Retinal pigment epithelial cell (primary cell): ENCODE results near the gene DNAJC28.
"Not testable (repeated sequence)": the region's sequence is repeated elsewhere in the genome, so short reads cannot be mapped to it uniquely, and the experiment has no call there.

Experiments used
- DNase-seq: peaks from one replicate; pipeline ENCODE4 v3.0.0-alpha.2; 2010; ENCODE audit warnings: low read depth
- H3K4me3 ChIP-seq: 2 replicates; pipeline ENCODE4 v1.5.1; 2011; ENCODE audit warnings: mild to moderate bottlenecking, low read length, control low read depth, moderate library complexity
- CTCF ChIP-seq: conservative IDR thresholded peaks from 2 replicates; pipeline ENCODE4 v1.5.1; 2011; ENCODE audit warnings: low read depth, low read length, control low read depth, inconsistent platforms

DNAJC28 gene

GRCh38 chr21:33452362-33452761, 39.2 kb downstream of the DNAJC28 start:
- H3K4me3 ChIP-seq = no peak overlapping the region
- no peak for TF ChIP-seq CTCF
- no peak for DNase-seq

GRCh38 chr21:33451634-33452071, 39.9 kb downstream of the DNAJC28 start:
- no peak overlapping the region for H3K4me3 ChIP-seq
- no peak for TF ChIP-seq CTCF
- no peak for DNase-seq

- TF ChIP-seq CTCF = no peak
- H3K4me3 ChIP-seq = no peak overlapping the region
- DNase-seq = no peak
Observed at GRCh38 chr21:33449616-33450015, 41.9 kb downstream of the DNAJC28 start.

GRCh38 chr21:33446620-33447019, 44.9 kb downstream of the DNAJC28 start:
- not testable (repeated sequence) for DNase-seq, H3K4me3 ChIP-seq

- no peak for DNase-seq
- TF ChIP-seq CTCF = no peak
- no peak overlapping the region for H3K4me3 ChIP-seq
Observed at GRCh38 chr21:33444499-33444898, 47.0 kb downstream of the DNAJC28 start.

- no peak for DNase-seq
- no peak for TF ChIP-seq CTCF
- H3K4me3 ChIP-seq = no peak overlapping the region
Observed at GRCh38 chr21:33443194-33443593, 48.3 kb downstream of the DNAJC28 start.

GRCh38 chr21:33441489-33442477, 49.7 kb downstream of the DNAJC28 start:
- no peak for DNase-seq

More at GRCh38 chr21:33441489-33442477, 49.7 kb downstream of the DNAJC28 start:
- no peak for TF ChIP-seq CTCF
- no peak overlapping the region for H3K4me3 ChIP-seq
